Upper lobe of right lung (tissue), 1 donor: ENCODE results near the gene P2RY11. TPM values are rescaled to one million over a fixed set of nuclear protein-coding genes. Genes with fewer than 3 reads are reported as not detected.
A peak's percentile ranks its signal among the peaks of the same experiment; 100 is the strongest.

Source experiments
- ATAC-seq: fragments of 200-7000 bp; cut with Tn5 transposase; one replicate; pipeline ENCODE4 v1.9.1; 2020; ENCODE audit warnings: mild to moderate bottlenecking, moderate library complexity
- DNase-seq: peaks from one replicate; pipeline ENCODE4 v3.0.0-alpha.2; 2020
- H3K27ac ChIP-seq: fragments of 200-600 bp; one replicate; pipeline ENCODE4 v1.8.0; 2022
- H3K27me3 ChIP-seq: fragments of 200-600 bp; one replicate; pipeline ENCODE4 v1.8.0; 2022; ENCODE audit warnings: mild to moderate bottlenecking
- H3K36me3 ChIP-seq: fragments of 200-600 bp; one replicate; pipeline ENCODE4 v1.8.0; 2022
- H3K4me1 ChIP-seq: fragments of 200-600 bp; one replicate; pipeline ENCODE4 v1.8.0; 2022
- H3K4me3 ChIP-seq: fragments of 200-600 bp; one replicate; pipeline ENCODE4 v1.8.0; 2022; ENCODE audit warnings: mild to moderate bottlenecking
- H3K9me3 ChIP-seq: fragments of 200-600 bp; one replicate; pipeline ENCODE4 v1.8.0; 2022
- CTCF ChIP-seq: fragments of 200-600 bp; IDR thresholded peaks from one replicate; pipeline ENCODE4 v1.8.0; 2022; ENCODE audit warnings: antibody characterized with exemption
- intact Hi-C: fragments of 100-400 bp; cut with DNase I; formaldehyde crosslinking; loops from one replicate; pipeline ENCODE4 v1.11.0; 2022
- total RNA-seq: library from RNA; stranded (reverse); fragmentation: NEBNext Ultra II Directional; extraction: Animal tissue kit (Norgen Biotek cat#: 25700); gene quantifications from one replicate; pipeline ENCODE4 v1.2.1, GENCODE V29; 2021
- donor health status: DM: no; HTN: yes; CAD: no; lungs with severe emphysema.

Gene P2RY11
- total RNA-seq, 1 donor from 2014 or later: 13.5 TPM

GRCh38 chr19:10109528-10109927 is 2.0 kb upstream of the P2RY11 start:
- peaks cover 34% of the 10 kb centered on the region for H3K4me1 ChIP-seq

GRCh38 chr19:10110076-10110971 is 1.2 kb upstream of the P2RY11 start:
- no peaks in the 10 kb centered on the region for H3K27me3 ChIP-seq
- intact Hi-C loops: no loop called here
- H3K36me3 ChIP-seq: peaks cover 55% of the 10 kb centered on the region
- peaks cover 34% of the 10 kb centered on the region for H3K4me1 ChIP-seq
- H3K4me3 ChIP-seq: no peak overlapping the region
- no peak overlapping the region for H3K27ac ChIP-seq
- ATAC-seq: no peak
- no peak for DNase-seq
- no peak for TF ChIP-seq CTCF
- H3K9me3 ChIP-seq: no peaks in the 10 kb centered on the region

More at GRCh38 chr19:10109528-10109927, 2.0 kb upstream of the P2RY11 start:
- ATAC-seq (no peak), DNase-seq (no peak)
- intact Hi-C loops: loop anchor here (10.0 kb wide), 1 partner anchor 185 kb away; no protein-coding TSS in a partner anchor
- no peak overlapping the region for H3K4me3 ChIP-seq
- no peaks in the 10 kb centered on the region for H3K27me3 ChIP-seq
- no peak overlapping the region for H3K27ac ChIP-seq
- no peaks in the 10 kb centered on the region for H3K9me3 ChIP-seq
- peaks cover 47% of the 10 kb centered on the region for H3K36me3 ChIP-seq
- no peak for TF ChIP-seq CTCF

GRCh38 chr19:10110972-10111317 is 548 bp upstream of the P2RY11 start:
- H3K36me3 ChIP-seq: peaks cover 61% of the 10 kb centered on the region
- H3K27ac ChIP-seq: no peak overlapping the region

GRCh38 chr19:10112037-10112761 is 706 bp downstream of the P2RY11 start:
- H3K27me3 ChIP-seq: no peaks in the 10 kb centered on the region
- peaks cover 24% of the 10 kb centered on the region for H3K4me1 ChIP-seq
- peak overlapping the region; percentile 51 for H3K27ac ChIP-seq
- intact Hi-C loops: no loop called here
- peaks cover 74% of the 10 kb centered on the region for H3K36me3 ChIP-seq
- no peak for TF ChIP-seq CTCF
- peak; percentile 56 for ATAC-seq
- DNase-seq: peak; percentile 79
- H3K4me3 ChIP-seq: peak overlapping the region; percentile 14
- H3K9me3 ChIP-seq: no peaks in the 10 kb centered on the region

More at GRCh38 chr19:10110972-10111317, 548 bp upstream of the P2RY11 start:
- ATAC-seq (no peak), DNase-seq (no peak)
- H3K4me1 ChIP-seq: peaks cover 30% of the 10 kb centered on the region
- no peaks in the 10 kb centered on the region for H3K27me3 ChIP-seq
- no peaks in the 10 kb centered on the region for H3K9me3 ChIP-seq
- TF ChIP-seq CTCF: no peak
- H3K4me3 ChIP-seq: no peak overlapping the region
- intact Hi-C loops: no loop called here

- no peak overlapping the region for H3K4me3 ChIP-seq
- no peaks in the 10 kb centered on the region for H3K27me3 ChIP-seq
- intact Hi-C loops: no loop called here
- peaks cover 22% of the 10 kb centered on the region for H3K4me1 ChIP-seq
- no peaks in the 10 kb centered on the region for H3K9me3 ChIP-seq
- ATAC-seq: peak; percentile 58
- peak; percentile 58 for TF ChIP-seq CTCF
- H3K36me3 ChIP-seq: peaks cover 74% of the 10 kb centered on the region
- H3K27ac ChIP-seq: peak overlapping the region; percentile 51
- DNase-seq: peak; percentile 81
Observed at GRCh38 chr19:10112895-10113591, 1.6 kb downstream of the P2RY11 start.
